ENCODE results near the gene CEBPA.
A peak's percentile ranks its signal among the peaks of the same experiment; 100 is the strongest.

The CEBPA gene

DNA sequence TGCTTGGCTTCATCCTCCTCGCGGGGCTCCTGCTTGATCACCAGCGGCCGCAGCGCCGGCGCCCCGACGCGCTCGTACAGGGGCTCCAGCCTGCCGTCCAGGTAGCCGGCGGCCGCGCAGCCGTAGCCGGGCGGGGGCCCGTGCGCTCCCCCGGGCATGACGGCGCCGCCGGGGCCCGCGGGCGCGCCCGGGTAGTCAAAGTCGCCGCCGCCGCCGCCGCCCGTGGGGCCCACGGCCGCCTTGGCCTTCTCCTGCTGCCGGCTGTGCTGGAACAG is 497 bp downstream of the CEBPA start:
- no peak overlapping the region for H3K27ac ChIP-seq (ENCODE audit: low read depth, low read length)
- peaks cover 0 to 10% (median 0%) of the 10 kb centered on the region in 5 donors for H3K36me3 ChIP-seq (ENCODE audit: control insufficient read depth in 5 of 5, insufficient read depth in 5 of 5, low read length in 5 of 5)
- no peaks in the 10 kb centered on the region for H3K27me3 ChIP-seq (ENCODE audit: control insufficient read depth in 5 of 5, insufficient read depth in 4 of 5, low read length in 5 of 5)
- H3K4me1 ChIP-seq (ENCODE audit: control insufficient read depth in 5 of 5, insufficient read depth in 5 of 5, low read length in 5 of 5) = peaks cover 4 to 70% (median 58%) of the 10 kb centered on the region in 5 donors
- H3K9me3 ChIP-seq (ENCODE audit: control insufficient read depth in 5 of 5, low read length in 5 of 5) = no peaks in the 10 kb centered on the region
- peak overlapping the region in 2 of 5 donors; percentile 53 to 62 for H3K9ac ChIP-seq (ENCODE audit: low read length in 5 of 5)
- peak overlapping the region in 4 of 5 donors; percentile 65 to 99 (median 91) for H3K4me3 ChIP-seq (ENCODE audit: low read depth in 1 of 5, low read length in 5 of 5)

DNA sequence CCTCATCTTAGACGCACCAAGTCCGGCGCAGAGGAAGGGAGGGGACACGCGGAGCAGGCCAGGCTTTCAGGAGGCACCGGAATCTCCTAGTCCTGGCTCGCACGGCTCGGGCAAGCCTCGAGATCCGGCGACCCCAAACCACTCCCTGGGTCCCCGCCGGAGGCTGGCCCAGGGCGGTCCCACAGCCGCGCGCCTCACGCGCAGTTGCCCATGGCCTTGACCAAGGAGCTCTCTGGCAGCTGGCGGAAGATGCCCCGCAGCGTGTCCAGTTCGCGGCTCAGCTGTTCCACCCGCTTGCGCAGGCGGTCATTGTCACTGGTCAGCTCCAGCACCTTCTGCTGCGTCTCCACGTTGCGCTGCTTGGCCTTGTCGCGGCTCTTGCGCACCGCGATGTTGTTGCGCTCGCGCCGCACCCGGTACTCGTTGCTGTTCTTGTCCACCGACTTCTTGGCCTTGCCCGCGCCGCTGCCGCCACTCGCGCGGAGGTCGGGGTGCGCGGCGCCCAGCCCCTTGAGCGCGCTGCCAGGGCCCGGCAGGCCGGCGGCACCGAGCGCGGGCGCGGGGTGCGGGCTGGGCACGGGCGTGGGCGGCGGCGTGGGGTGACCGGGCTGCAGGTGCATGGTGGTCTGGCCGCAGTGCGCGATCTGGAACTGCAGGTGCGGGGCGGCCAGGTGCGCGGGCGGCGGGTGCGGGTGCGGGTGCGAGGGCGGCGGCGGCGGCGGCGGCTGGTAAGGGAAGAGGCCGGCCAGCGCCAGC is 1.0 kb downstream of the CEBPA start:
- Histone ChIP-seq H3K4me3 (ENCODE audit: low read depth in 1 of 5, low read length in 5 of 5) (peak overlapping the region; percentile 86 to 99 (median 93)), H3K9me3 (ENCODE audit: control insufficient read depth in 5 of 5, low read length in 5 of 5) (no peaks in the 10 kb centered on the region), H3K36me3 (ENCODE audit: control insufficient read depth in 5 of 5, insufficient read depth in 5 of 5, low read length in 5 of 5) (peaks cover 0 to 10% (median 0%) of the 10 kb centered on the region in 5 donors), H3K9ac (ENCODE audit: low read length in 5 of 5) (peak overlapping the region in 4 of 5 donors; percentile 63 to 95 (median 76)), H3K4me1 (ENCODE audit: control insufficient read depth in 5 of 5, insufficient read depth in 5 of 5, low read length in 5 of 5) (peaks cover 4 to 74% (median 60%) of the 10 kb centered on the region in 5 donors), H3K27me3 (ENCODE audit: control insufficient read depth in 5 of 5, insufficient read depth in 4 of 5, low read length in 5 of 5) (no peaks in the 10 kb centered on the region), H3K27ac (ENCODE audit: low read depth, low read length) (peak overlapping the region; percentile 87)

DNA sequence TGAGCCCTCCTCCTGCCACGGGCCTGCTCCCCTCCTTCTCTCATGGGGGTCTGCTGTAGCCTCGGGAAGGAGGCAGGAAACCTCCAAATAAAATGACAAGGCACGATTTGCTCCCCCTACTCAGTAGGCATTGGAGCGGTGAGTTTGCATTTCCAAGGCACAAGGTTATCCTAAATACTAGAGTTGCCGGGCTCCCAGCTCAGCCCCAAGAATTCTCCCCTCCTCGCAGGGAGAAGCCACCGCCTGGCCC is 1.5 kb downstream of the CEBPA start:
- no peaks in the 10 kb centered on the region for H3K9me3 ChIP-seq (ENCODE audit: control insufficient read depth in 5 of 5, low read length in 5 of 5)
- H3K36me3 ChIP-seq (ENCODE audit: control insufficient read depth in 5 of 5, insufficient read depth in 5 of 5, low read length in 5 of 5) = peaks cover 0 to 10% (median 0%) of the 10 kb centered on the region in 5 donors
- H3K27ac ChIP-seq (ENCODE audit: low read depth, low read length) = peak overlapping the region; percentile 87
- peak overlapping the region; percentile 56 to 95 (median 75) for H3K9ac ChIP-seq (ENCODE audit: low read length in 5 of 5)
- H3K4me3 ChIP-seq (ENCODE audit: low read depth in 1 of 5, low read length in 5 of 5) = peak overlapping the region; percentile 86 to 99 (median 93)
- no peaks in the 10 kb centered on the region for H3K27me3 ChIP-seq (ENCODE audit: control insufficient read depth in 5 of 5, insufficient read depth in 4 of 5, low read length in 5 of 5)
- peaks cover 4 to 78% (median 64%) of the 10 kb centered on the region in 5 donors for H3K4me1 ChIP-seq (ENCODE audit: control insufficient read depth in 5 of 5, insufficient read depth in 5 of 5, low read length in 5 of 5)

DNA sequence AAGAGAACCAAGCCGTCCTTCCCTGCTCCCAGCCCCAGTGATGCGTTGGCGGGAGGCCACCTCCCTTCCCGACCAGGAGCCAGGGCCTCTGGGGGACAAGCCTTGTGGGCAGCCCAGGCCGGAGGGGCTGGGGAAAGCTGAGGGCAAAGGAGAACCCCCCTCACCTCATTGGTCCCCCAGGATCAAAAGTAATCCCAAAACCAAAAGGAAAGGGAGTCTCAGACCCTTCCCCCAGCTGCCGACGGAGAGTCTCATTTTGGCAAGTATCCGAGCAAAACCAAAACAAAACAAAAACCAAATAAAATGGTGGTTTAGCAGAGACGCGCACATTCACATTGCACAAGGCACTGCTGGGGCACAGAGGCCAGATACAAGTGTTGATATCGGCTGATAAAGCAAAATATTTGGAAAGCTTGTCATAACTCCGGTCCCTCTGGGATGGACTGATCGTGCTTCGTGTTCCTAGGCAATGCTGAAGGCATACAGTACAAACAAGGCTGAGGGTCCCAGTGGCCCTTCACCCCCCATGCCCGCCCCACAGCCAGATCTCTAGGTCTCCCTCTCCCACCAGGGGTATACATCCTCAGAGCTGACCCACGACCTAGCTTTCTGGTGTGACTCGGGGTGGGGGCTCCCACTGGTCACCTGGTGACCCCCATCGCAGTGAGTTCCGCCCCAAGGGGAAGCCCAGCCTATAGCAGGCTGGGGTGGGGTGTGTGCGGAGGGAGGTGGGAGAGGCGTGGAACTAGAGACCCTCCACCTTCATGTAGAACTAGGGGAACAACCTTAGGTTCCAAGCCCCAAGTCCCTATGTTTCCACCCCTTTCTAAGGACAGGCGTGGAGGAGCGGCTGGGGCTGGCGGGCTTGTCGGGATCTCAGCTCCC is 2.1 kb downstream of the CEBPA start:
- Histone ChIP-seq H3K27me3 (ENCODE audit: control insufficient read depth in 5 of 5, insufficient read depth in 4 of 5, low read length in 5 of 5) (no peaks in the 10 kb centered on the region), H3K27ac (ENCODE audit: low read depth, low read length) (peak overlapping the region; percentile 87), H3K36me3 (ENCODE audit: control insufficient read depth in 5 of 5, insufficient read depth in 5 of 5, low read length in 5 of 5) (peaks cover 0 to 10% (median 0%) of the 10 kb centered on the region in 5 donors)

DNA sequence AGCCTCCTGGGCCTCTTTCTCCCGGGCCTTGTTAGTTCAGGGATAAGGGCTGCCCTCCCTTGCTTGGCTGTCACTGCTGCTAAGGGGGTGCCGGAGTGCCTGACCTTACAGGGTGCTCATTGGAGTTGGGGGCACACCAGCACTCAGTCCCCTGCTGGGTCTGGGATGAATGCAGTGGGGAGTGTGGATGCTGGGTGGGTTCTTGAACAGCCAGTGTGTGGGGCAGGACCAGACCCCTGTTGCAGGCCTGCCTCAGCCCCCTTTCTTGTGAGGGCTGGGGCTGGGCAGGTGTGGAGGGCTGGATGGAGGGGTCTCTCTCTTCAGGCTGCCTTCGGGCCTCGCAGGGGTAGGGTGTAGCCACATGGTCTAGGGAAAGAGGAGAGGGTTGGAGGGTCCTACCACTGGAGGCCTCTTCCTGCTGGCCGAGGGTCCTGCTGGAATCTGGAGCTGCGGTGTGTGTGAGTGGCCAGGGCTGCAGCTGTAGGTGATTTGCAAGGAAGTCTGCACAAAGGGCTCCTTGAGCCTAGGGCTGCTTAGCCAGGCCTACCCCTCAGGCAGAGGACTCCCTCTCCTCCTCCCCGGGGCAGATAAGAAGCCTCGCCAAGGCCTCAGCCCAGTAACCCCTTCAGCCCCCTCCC is 3.2 kb downstream of the CEBPA start:
- H3K36me3 ChIP-seq (ENCODE audit: control insufficient read depth in 5 of 5, insufficient read depth in 5 of 5, low read length in 5 of 5) = peaks cover 0 to 10% (median 0%) of the 10 kb centered on the region in 5 donors

More for the DNA sequence above, 2.1 kb downstream of the CEBPA start:
- H3K4me3 ChIP-seq (ENCODE audit: low read depth in 1 of 5, low read length in 5 of 5) = peak overlapping the region; percentile 86 to 99 (median 93)
- H3K4me1 ChIP-seq (ENCODE audit: control insufficient read depth in 5 of 5, insufficient read depth in 5 of 5, low read length in 5 of 5) = peaks cover 5 to 78% (median 64%) of the 10 kb centered on the region in 5 donors
- no peaks in the 10 kb centered on the region for H3K9me3 ChIP-seq (ENCODE audit: control insufficient read depth in 5 of 5, low read length in 5 of 5)
- peak overlapping the region; percentile 56 to 95 (median 75) for H3K9ac ChIP-seq (ENCODE audit: low read length in 5 of 5)

DNA sequence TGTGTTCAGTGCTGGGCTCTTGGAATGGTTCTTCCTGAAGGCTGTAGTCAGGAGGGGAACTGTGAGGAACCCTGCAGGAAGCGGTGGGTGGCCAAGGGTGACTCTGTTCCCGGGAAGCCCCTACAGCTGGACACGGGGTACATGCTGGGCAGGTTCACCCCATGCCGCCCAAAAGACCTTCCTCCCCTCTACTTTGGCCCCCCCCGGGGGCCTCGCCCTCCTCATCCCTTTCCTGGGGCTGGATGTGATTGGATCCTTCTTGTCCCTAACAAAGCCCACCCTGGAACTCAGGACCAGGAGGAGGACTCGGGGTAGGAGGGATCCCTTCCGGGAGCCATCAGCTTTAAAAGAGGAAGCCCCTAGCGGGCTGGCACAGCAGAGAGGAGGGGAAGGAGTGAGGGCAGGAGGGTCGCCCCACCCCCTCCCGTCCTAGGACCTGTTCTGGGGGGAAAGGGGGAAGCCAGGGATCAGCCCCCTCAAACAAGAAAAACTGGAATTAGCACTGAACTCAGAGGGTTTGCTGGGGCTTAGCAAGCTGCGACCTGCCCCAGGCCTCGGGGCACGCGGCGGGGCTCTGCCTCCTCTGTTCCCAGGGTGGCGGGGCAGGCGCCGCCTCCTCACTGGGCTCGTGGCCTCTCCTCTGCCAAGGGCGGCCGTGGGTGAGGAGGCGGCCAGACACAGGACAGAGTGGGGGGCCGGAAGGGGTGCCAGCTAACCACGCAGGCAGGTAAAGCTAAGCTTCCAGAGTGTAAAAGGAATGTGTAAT is 4.0 kb downstream of the CEBPA start:
- H3K27me3 ChIP-seq (ENCODE audit: control insufficient read depth in 5 of 5, insufficient read depth in 4 of 5, low read length in 5 of 5) = no peaks in the 10 kb centered on the region
- no peaks in the 10 kb centered on the region for H3K9me3 ChIP-seq (ENCODE audit: control insufficient read depth in 5 of 5, low read length in 5 of 5)
- peak overlapping the region; percentile 86 to 99 (median 93) for H3K4me3 ChIP-seq (ENCODE audit: low read depth in 1 of 5, low read length in 5 of 5)
- peaks cover 0 to 10% (median 0%) of the 10 kb centered on the region in 5 donors for H3K36me3 ChIP-seq (ENCODE audit: control insufficient read depth in 5 of 5, insufficient read depth in 5 of 5, low read length in 5 of 5)
- peaks cover 3 to 72% (median 58%) of the 10 kb centered on the region in 5 donors for H3K4me1 ChIP-seq (ENCODE audit: control insufficient read depth in 5 of 5, insufficient read depth in 5 of 5, low read length in 5 of 5)
- peak overlapping the region in 1 of 5 donors; percentile 34 for H3K9ac ChIP-seq (ENCODE audit: low read length in 5 of 5)
- H3K27ac ChIP-seq (ENCODE audit: low read depth, low read length) = peak overlapping the region; percentile 87

More for the DNA sequence above, 3.2 kb downstream of the CEBPA start:
- Histone ChIP-seq H3K9ac (ENCODE audit: low read length in 5 of 5) (peak overlapping the region; percentile 16 to 95 (median 48)), H3K27ac (ENCODE audit: low read depth, low read length) (peak overlapping the region; percentile 87), H3K27me3 (ENCODE audit: control insufficient read depth in 5 of 5, insufficient read depth in 4 of 5, low read length in 5 of 5) (no peaks in the 10 kb centered on the region), H3K9me3 (ENCODE audit: control insufficient read depth in 5 of 5, low read length in 5 of 5) (no peaks in the 10 kb centered on the region), H3K4me1 (ENCODE audit: control insufficient read depth in 5 of 5, insufficient read depth in 5 of 5, low read length in 5 of 5) (peaks cover 3 to 72% (median 58%) of the 10 kb centered on the region in 5 donors), H3K4me3 (ENCODE audit: low read depth in 1 of 5, low read length in 5 of 5) (peak overlapping the region; percentile 86 to 99 (median 93))

DNA sequence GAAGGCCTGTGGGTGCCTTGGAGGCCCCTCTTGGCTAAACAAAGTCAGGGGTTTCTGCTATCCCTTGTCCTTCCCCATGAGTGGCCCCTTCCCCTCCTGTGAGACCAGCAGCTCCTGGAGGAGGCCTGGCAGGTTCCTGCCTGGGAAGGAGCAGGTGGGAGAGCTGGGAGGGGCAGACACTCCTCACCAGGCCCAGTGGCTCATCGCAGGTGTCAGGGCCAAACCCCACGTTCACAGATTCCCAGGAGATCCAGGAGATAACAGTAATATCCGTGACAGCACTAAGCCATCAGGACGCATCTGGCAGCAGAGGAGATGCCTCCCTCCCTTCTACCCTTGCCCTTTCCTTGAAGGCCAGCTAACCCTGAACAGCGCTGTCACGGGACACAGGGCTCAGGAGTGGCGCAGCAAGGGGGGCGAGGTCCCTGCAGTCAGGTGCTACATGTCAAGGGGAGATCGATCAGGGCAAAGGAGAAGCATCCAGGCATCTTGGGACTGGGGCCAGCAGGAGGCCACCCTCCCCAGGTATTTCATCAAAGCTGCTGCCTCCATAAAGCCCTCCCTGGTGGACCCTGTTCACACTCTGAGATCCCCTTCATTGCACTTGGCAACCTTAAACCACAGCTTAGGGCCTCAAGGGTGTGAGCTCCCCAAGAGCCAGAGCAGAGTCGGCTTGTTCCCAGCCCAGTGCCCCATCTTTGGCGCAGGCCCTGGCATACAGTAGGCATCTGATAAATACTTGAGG is 4.8 kb downstream of the CEBPA start:
- H3K9me3 ChIP-seq (ENCODE audit: control insufficient read depth in 5 of 5, low read length in 5 of 5) = no peaks in the 10 kb centered on the region
- H3K36me3 ChIP-seq (ENCODE audit: control insufficient read depth in 5 of 5, insufficient read depth in 5 of 5, low read length in 5 of 5) = peaks cover 0 to 10% (median 0%) of the 10 kb centered on the region in 5 donors
- H3K27ac ChIP-seq (ENCODE audit: low read depth, low read length) = peak overlapping the region; percentile 87
- peaks cover 7 to 73% (median 64%) of the 10 kb centered on the region in 5 donors for H3K4me1 ChIP-seq (ENCODE audit: control insufficient read depth in 5 of 5, insufficient read depth in 5 of 5, low read length in 5 of 5)
- no peaks in the 10 kb centered on the region for H3K27me3 ChIP-seq (ENCODE audit: control insufficient read depth in 5 of 5, insufficient read depth in 4 of 5, low read length in 5 of 5)
- no peak overlapping the region for H3K4me3 ChIP-seq (ENCODE audit: low read depth in 1 of 5, low read length in 5 of 5)
- peak overlapping the region in 1 of 5 donors; percentile 51 for H3K9ac ChIP-seq (ENCODE audit: low read length in 5 of 5)

DNA sequence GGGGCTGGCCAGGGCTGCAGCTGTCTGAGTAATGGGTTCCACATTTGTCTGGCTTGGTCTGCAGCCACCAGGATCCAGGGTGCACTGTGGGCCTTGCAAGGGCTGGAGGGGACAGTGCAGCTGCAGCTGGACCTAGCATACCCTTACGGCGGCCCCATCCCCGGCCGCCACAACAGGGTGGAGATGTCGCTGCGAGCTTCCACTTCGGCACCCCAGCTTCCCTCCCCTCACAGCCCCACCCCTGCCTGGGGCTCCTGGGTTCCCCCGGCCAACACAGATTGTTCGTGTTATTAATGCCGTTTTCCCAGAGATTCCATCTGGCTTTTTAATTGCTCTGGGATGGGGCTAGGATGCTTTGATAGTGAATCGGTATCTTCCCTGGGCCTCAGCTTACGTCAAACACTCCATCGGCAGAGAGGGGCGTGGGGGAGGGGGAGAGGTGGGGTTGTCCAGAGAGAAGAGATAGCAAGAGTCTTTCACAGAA is 5.8 kb downstream of the CEBPA start:
- Histone ChIP-seq H3K36me3 (ENCODE audit: control insufficient read depth in 5 of 5, insufficient read depth in 5 of 5, low read length in 5 of 5) (peaks cover 0 to 10% (median 0%) of the 10 kb centered on the region in 5 donors), H3K27me3 (ENCODE audit: control insufficient read depth in 5 of 5, insufficient read depth in 4 of 5, low read length in 5 of 5) (no peaks in the 10 kb centered on the region), H3K4me1 (ENCODE audit: control insufficient read depth in 5 of 5, insufficient read depth in 5 of 5, low read length in 5 of 5) (peaks cover 9 to 81% (median 74%) of the 10 kb centered on the region in 5 donors), H3K4me3 (ENCODE audit: low read depth in 1 of 5, low read length in 5 of 5) (no peak overlapping the region), H3K9me3 (ENCODE audit: control insufficient read depth in 5 of 5, low read length in 5 of 5) (no peaks in the 10 kb centered on the region), H3K27ac (ENCODE audit: low read depth, low read length) (peak overlapping the region; percentile 87), H3K9ac (ENCODE audit: low read length in 5 of 5) (no peak overlapping the region)
